ENCODE measurements around the gene FNBP1.
A peak's percentile ranks its signal among the peaks of the same experiment; 100 is the strongest.
"Not testable (repeated sequence)": the region's sequence is repeated elsewhere in the genome, so short reads cannot be mapped to it uniquely, and the experiment has no call there.

The FNBP1 gene

DNA sequence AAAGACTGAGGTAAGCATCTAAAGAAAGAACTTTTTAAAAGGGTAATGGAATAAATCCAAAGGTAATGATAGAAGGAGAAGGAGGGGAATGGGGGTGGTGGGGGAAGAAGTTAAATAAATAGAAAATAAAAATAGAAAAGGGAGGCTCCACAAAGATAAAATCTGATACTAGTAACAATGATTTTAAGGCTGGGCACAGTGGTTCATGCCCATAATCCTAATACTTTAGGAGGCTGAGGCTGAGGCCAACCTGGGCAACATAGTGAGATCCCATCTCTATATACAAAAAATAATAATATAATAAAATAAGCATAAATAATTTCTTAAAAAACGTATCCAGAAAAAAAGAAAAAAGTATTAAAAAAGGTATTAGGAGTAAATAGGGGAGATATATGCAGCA is 89.3 kb downstream of the FNBP1 start:
- DNase-seq (ENCODE audit: low read depth) = no peak

DNA sequence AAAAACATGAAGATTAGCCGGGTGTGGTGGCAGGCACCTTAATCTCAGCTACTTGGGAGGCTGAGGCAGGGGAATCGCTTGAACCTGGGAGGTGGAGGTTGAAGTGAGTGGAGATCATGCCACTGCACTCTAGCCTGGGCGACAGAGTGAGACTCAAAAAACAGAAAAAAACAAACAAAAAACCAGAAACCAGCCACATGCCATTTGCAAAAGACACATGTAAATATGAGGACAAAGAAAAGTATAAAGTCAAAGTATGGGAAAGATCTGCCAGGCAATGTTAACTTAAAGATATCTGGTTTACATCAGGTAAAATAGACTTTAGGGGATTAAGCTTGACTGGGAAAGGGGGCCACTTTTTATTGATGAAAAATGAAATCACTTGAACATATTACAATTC is 90.7 kb downstream of the FNBP1 start:
- DNase-seq (ENCODE audit: low read depth) = no peak

DNA sequence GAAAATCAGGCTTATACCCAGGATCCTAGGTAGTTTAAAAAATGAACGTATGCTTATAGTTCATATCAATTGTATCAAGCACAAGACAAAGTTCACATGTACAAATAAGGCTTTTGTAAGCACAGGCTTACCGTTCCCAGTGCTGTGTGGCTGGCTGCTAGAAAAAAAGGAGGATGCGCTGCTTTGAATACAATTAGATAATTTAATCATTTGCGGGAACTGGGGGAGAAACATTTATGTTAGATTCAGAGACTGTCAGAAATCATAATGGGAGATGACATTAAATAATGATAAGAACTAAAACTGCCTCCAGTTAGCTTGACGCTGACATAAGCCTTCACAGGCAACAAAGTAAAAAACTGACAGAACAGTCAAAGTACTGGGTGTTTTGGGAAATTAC is 93.2 kb downstream of the FNBP1 start:
- DNase-seq (ENCODE audit: low read depth) = no peak

DNA sequence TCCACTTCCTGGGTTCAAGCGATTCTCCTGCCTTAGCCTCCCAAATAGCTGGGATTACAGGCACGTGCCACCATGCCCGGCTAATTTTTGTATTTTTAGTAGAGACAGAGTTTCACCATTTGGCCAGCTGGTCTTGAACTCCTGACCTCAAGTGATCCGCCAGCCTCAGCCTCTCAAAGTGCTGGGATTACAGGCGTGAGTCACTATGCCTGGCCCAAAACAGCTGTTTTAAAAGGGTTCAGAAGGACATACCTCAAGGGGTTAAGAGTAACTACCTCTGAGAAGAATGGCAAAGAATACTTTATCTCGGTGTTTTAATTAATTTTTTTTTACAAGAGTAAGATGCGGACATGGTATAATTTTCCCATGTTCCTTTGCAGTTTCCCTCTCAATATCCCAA is 94.4 kb downstream of the FNBP1 start:
- DNase-seq (ENCODE audit: low read depth) = not testable (repeated sequence)

DNA sequence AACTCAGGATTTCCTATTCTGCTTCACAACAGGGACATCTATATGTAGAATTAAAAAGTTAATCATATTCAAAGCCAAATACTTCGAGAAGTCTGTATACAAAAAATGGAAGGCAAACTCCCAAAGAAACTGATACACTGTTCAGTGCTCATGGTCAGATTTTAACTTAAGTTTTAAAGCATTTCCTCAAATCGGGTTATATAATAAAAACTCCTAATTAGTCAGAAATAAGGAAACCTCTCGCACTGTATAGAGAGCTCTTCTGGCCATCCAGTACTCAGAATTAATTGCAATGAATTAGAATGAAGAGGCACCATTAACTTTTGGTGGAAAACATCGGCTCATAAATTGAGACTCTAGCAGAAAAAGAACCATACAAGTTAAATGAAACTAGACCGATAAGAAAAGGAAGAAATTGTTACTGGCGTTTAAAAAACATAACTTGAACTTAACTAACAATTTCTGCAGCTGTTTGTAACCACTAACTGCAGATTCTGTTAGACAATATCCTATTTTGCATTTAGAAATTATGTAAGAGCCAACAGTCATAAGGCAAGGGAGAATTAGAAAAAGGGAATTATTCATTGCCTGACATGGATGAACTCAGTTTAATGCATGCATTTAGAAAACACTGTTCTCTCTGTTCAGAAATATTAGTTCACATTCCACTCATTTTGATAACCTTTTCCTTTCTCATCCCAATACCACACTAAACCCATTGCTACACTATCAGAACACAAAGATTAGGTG is 96.6 kb downstream of the FNBP1 start:
- no peak for DNase-seq (ENCODE audit: low read depth)

DNA sequence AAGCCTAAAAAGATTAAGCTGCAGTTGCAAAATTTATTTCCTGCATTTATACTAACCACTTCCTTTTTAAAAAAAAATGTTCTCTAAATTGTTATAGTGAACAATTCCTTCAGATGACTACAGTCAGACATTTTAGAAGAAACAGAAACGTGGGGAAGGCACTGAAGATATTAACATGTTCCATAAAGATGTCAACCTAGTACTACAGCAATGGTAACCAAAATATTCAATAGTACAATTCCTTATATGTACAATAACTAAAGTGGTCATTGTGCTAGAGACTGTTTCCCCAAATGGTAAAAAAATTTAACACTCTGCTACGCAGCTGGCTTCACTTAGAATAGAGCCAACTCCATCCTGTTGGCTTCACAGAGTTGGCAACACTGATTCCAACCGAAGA is 97.7 kb downstream of the FNBP1 start:
- DNase-seq (ENCODE audit: low read depth) = no peak

DNA sequence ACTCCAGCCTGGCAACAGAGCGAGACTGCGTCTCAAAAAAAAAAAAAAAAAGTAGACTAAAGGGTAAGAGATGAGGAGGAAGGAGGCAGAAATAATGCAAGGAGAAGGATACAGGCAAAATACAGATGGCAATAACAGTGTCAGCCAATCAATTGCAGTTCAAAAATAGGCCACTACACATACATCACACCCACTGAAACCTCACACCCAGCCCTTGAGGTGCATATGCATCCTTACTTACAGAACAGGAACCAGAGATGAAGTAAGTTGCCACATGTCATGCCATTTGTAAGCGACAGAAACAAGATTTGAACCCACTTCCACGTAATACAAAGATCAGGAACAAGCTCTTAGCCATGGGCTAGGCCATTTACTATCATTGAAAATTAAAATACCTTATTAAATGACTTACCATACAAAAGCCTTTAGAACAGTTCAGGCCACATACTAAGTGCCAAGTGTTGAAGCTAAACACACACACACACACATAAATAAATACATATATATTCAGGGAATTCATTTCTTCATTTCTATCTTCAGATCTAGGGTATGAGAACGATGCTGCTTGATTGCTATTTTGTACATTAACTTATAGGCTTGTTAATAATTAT is 98.4 kb downstream of the FNBP1 start:
- peak; percentile 37 for DNase-seq (ENCODE audit: low read depth)

DNA sequence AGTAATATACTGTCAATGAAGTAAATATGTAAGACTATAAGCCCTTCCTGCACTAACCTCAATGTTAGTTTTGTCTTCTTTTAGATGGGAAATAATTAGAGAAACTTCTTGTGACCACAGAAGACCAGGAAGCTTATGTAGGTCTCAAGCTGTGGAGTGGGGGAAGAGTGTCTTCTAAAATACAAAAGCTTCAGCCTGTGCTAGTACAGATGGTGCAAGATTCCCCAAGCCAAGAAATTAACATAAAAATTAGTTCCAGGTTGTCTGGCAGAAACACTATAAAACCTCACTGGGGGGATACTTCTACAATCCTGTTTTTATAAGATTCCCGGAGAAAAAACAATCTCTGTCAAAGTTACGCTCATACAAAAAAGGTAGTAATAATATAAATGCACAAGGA is 103.6 kb downstream of the FNBP1 start:
- no peak for DNase-seq (ENCODE audit: low read depth)

DNA sequence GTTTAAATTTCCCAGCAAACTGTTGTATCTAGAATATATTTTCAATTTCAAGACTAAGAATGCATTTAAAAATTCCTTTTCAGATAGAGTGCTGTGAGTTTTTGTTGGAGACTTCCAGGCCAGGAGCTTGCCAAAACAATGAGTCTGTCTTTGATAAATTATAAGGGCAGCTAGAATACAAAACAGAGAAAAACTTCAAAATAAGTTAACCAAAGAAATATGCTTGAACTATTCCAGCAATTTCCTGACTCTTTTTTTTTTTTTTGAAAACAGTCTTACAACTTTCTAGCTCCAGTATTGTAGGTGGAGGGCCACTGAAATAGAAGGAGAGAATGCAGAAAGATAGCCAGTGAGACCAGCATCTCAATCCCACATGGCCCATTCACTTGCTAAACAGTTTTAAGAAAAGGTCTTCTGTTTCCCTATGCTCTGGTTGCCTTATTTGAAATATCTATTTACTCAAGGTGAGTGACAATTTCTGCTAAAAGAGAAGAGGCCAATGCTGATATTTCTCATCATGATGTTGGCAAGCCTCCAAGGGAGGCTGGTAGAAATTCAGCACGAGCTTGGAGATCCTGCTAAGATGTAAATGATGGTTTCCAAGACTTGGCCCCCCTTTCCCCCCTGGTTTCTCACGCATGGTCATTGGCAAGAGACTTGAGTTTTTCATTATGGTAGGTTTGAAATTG is 104.6 kb downstream of the FNBP1 start:
- DNase-seq (ENCODE audit: low read depth) = no peak

DNA sequence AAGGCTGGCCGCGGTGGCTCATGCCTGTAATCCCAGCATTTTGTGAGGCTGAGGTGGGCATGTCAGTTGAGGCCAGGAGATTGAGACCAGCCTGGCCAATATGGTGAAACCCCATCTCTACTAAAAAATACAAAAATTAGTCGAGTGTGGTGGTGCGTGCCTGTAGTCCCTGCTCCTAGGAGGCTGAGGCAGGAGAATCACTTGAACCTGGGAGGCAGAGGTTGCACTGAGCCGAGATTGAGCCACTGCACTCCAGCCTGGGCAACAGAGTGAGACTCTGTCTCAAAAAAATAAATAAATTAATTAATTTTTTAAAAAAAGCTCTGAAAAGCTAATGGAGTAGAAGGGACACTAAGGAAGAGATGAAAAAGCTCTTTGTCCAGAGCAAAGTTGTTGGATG is 105.1 kb downstream of the FNBP1 start:
- DNase-seq (ENCODE audit: low read depth) = not testable (repeated sequence)

DNA sequence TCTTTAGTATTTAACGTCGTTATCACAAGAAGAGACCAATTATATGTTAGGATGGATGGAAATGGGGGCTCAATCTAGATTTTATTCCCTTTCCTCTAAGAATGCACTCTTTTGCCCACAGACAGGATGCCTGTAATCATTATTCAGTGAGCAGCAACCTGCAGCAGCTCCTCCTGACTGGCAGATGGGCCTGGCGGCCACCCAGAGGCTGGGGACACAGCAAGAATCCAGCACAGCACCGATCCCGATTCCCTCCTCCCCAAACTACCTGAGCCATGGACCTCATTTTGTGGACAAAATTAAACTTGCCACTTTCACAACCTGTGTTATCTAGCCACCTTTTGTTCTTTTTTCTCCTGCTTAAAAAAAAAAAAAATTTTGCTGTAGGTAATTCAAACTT is 106.8 kb downstream of the FNBP1 start:
- no peak for DNase-seq (ENCODE audit: low read depth)

DNA sequence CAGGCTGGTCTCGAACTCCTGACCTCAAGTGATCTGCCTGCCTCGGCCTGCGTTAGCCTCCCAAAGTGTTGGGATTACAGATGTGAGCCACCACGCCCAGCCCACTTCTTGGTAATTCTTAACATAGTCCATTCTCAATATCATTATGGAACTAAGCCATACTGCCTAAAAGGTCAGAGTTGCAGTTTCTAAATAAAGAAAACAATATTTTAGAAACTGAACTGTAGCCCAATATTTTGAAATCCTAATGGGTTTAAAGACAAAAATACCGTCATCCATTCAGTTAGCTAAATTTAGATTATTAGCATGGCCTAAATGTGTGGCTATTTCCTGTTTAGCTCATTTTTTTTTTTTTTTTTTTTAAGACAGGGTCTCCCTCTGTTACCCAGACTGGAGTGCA is 108.2 kb downstream of the FNBP1 start:
- DNase-seq (ENCODE audit: low read depth) = no peak

DNA sequence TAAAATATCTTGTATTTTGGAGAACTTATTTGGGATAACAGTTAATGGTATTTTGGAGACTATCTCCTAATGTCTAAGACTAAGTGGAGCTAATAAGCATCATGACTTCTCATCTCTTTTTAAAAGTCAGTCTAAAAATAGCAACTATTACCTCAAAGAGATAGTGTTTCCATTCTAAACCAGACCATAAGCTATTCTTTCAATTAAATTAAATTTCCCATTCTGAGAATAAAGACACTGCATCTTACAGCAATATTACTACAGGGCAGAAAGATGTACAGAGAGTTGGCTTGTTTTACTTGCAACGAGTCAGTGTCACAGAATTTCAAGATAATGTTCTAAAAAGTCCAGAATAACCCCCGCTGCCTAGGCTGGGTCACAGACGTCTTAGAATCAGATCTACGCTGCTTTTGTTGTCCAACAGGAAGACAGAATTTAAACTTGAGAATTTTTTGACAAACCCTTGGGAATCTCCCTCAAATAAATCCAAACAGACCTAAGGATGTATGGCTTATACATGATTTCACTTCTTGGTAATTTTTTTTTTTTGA is 108.9 kb downstream of the FNBP1 start:
- DNase-seq (ENCODE audit: low read depth) = no peak

DNA sequence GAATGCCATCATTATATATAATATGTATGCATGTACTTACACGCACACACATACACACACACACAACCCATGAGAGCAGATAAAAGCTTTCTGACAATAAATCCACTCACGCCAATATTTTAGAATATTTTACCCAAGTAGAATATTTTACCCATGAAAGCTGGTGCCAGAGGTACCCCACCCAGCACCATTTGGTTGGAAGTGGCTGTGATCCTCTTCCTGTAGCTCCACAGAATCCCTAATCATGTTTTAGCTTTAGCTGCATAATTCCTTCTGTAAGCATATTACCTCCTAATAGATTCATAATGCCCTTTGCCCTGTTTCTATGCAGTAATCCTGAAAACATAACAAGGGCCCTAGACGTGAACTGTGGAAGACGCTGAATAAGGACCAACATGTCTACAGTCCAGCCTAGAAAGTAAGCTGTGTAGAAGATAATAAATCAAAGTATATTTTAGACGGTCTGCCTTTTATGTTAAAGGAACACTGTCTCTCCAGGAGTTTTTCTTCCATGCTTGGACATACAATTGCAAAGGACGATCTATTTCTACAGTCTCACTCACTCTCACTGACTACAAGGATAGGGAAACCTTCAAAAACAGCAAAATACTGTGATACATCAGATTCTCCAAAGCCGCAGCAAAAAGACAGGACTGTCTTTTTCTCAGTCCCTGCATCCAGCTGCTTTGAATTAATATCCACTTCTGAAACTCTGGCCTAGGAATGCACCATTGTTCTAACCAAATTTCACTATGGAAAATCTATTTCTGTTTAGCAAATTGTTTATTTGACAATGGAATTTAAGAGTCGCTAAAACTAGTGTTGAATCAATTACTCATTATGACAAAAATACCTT is 109.6 kb downstream of the FNBP1 start:
- no peak for DNase-seq (ENCODE audit: low read depth)

DNA sequence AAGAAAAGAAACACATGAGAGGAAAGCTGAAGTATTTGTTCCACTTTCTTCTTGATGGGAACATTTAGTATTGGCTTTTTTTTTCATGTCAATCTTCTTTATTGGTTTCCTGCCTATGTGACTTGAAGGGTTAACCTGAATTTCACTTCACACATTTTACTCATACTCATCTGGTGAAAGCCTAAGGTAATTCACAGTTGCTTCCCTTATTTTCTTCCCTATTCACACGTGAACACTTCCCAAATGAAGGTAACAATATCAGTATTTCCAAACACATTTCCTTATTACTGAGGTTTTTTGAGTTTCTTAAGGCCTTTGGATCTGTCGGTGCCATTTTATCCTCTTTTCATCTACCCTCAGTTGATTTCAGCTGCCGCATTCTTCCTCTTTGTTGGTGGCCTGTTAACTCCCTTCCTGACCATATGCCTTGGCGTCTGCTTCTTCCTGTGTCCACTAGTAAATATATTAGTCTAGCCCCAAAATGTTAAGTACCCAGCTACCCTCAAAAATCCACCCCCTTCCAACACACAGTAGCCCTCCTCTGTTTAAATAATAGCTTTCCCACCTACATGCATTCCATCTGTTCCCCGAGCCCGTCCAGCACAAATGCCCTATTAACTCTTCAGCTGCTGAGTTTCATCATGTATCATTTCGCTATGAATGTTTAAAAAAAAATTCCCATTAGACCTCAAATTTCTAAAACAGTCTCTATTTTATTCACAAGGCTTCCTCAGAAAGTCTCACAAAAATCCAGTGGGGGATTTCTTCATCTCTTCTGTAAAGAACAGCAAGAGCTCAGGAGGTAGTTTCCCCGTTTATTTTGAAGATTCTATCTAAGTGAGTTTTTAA is 110.5 kb downstream of the FNBP1 start:
- DNase-seq (ENCODE audit: low read depth) = no peak

DNA sequence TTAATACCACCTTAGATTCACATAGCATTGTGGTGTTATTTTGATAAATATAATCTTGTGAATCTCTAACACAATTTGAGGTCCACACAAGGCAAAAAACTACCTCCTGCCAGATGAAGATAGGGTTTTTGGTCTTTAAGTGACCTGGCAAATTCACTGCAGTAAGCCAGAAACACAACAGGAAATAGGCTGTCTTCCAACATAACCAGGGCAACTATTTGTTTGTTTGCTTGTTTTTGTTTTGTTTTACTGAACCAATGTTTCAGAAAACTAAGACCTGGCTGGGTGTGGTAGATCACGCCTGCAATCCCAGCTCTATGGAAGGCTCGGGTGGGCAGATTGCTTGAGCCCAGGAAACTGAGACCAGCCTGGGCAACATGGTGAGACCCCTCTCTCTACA is 112.2 kb downstream of the FNBP1 start:
- DNase-seq (ENCODE audit: low read depth) = no peak

DNA sequence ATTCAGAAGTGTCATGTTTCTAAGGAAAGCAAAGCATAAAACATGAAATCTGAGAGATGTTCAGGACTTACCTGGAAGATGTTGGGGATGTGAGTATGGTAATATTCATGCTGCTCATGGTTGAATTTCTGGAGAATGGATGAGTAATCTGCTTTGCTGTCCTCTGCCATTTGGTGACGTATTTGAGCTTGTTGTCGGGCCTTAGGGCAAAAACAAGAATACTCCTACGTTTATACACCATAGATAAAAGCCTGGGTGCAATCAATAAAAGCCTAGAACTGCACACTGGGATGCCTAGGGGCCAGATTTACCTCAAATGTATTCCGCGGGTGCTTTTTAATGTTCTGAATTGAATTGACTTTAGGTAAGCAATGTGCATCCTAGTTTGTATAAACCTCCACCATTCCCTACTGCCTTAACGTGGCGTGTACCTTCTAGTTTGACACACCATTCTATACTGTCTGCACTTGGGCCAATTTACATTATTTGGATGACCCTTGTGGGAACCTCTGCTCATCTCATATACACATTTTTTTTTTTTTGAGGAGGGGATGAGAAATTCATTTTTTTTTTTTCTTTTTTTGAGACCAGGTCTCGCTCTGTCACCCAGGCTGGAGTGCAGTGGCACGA is 113.4 kb downstream of the FNBP1 start:
- DNase-seq (ENCODE audit: low read depth) = no peak

DNA sequence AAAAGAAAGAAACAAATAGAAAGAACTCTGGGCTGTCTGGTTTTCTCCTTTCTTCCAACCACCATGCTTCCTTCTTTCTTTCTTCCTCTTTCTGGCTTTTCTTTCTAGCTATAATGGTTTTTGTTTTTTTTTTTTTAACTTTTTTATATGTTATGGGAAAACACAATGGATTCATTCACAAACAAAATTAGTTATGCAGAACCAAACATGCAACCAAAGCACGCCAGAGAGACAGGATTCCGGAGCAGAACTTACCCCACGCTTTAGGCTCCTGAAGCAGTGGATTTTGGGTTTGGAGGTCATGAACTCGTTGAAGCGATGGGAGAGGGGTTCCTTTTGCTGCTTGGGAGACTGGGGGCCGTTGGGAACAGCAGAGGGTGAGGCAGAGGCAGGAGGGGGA is 119.4 kb downstream of the FNBP1 start:
- no peak for DNase-seq (ENCODE audit: low read depth)

DNA sequence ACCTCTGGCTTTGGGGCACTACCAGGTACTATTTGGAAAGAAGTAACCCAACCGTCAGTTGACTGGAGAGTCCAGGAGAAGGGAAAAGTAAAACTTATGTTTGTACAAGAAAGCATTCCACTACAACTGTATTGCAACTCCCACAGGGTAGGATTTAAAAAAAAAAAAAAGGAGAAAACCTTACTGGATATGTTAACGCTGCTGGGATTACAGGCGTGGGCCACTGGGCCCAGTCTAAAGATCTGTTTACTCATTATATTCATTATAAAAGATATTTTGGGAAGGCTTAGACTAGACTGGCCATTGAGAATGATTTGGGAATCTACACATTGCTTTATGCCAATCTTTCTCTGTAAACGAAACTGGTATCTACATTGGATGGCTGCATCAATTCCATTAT is 121.1 kb downstream of the FNBP1 start:
- no peak for DNase-seq (ENCODE audit: low read depth)

DNA sequence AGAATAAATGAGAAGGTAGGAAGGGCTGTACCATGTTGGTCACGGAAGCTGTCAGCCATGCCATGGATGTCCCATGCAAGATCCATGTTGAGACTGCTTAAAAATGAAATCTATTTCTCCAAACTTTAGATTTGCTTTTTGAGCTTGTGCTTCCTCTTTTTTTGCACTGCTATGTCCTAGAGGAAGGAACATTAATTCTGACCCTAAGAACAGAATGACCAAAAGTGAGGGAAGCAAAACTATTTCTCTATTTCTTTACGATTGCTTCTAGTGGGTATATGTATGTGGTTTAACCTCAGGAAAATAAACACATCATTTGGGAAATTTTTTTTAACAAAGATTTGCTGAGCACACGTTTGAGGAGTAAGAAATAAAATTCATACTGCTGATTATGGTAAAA is 123.1 kb downstream of the FNBP1 start:
- DNase-seq (ENCODE audit: low read depth) = no peak

DNA sequence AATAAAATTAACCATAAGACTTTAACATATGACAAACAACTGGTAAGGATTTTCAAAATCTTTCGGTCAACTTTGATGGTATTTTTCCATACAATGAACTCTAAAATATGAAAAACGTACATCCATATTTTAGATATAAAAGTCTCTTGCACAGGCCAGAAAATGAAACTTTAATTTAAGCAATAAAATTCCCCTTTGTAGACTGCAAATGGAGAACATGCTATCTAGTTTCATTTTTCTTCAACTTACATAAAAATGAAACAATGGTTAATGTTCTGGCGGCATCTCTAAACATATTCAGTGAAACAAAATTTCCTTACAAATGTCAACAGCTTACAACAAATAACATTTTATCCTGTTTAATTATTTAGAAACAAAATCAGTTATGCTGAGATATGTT is 123.7 kb downstream of the FNBP1 start:
- DNase-seq (ENCODE audit: low read depth) = no peak
